ENCODE measurements around the gene GJA3.
A peak's percentile ranks its signal among the peaks of the same experiment; 100 is the strongest.

The GJA3 gene

DNA sequence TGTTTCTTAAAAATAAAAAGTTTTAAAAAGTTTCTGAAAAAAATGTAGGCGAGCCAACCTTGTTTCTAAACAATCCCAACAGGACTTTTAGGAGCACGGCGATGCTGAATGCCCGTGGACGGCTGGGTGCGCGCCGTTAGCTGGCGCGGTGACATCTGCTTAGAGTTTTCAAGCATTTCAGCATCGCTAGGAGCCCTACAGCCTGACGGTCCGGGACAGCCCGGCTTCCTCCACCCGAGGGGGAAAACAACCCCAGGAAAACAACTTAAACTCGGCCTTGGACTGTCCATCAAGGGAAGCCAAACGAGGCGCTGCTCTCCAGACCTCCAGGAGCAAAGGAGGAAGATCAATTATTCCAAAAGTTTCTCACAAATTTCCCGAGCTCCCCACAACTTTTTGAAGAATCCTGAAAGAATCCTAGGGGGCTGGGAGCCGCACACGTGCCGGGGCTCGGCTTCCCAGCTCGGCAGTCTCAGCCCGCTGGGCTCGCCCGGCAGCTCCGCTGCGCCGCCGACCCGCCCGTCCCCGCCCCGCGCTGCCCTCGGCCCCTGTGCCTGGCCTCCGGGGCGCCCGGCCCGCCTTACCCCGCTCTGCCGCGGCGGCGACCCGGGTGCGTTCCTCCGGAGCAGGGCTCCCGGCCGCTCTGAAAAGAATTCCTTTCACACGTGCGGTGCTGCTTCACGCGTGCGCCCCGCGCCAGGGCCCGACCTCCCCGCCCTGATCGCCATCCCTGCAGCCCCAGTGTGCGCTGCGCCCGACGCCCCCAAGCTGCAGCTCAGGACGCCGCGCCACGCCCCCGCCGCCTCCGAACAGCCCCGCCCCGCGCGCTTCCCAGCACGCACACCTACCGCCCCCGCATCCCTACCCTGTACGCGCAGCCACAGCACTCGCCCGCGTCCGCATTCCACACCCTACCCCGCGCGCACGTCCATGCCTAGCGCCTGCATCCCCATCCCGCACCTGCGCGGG is at the start of gene GJA3:
TSS of gene GJA3 (minus strand) at position 747 of the 969 bp plus-strand sequence. CDS start 17,764 bp downstream, outside the sequence.
- peak; percentile 79 for DNase-seq (ENCODE audit: low spot score)

GRCh38 chr13:20209948-20210347 is 49.1 kb upstream of the GJA3 start:
- no peak for DNase-seq (ENCODE audit: low spot score)

- no peak for DNase-seq (ENCODE audit: low spot score)
Measured at GRCh38 chr13:20206698-20207235, 45.9 kb upstream of the GJA3 start.

DNA sequence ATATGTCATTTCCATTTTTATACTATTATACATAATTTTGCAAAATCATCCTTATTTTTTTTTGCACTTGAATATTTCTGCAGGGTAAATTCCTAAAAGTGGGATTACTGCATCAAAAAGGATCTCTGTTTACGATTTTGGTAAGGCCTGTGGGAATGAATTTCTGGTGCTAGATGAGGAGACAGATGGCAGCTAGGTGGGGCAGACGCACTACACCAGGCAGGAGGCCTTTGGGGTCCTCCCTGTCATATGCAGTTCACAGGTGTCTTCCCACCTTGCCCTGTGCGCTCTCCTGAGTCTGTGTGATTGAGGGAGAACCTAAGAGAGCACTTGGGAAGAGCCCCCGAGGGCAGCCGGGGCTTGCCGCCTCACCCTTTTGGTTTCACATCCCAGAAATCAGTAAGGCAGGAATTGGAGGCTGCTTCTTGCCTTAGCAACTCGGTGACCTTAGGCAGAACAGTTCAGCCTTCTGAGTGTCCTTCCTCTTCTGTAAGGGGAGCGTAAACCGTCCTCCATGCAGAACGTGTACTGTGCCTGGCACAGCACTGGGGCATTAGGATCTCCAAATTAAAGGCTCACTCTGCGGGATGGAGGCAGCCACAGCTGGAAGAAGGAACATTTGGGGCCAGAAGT is 45.3 kb upstream of the GJA3 start:
- DNase-seq (ENCODE audit: low spot score): no peak

DNA sequence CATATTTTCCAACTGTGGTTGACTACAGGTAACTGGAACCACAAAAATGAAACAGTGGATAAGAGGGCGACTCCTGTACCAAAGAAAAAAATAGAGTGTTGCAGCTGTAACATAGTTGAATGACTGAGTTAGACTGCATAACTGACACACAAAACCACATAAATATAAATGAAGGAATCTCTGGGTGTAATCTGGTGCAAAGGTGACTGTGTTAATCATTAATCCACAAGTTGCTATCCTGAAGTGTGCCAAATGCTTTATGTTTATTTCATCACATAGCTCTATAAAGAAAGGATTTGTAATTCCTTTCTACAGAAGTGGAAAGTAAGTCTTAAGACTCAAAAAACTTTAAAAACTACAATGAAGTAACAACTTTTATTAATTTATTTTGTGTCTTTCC is 37.9 kb upstream of the GJA3 start:
- no peak for DNase-seq (ENCODE audit: low spot score)

- no peak for DNase-seq (ENCODE audit: low spot score)
Measured at GRCh38 chr13:20197361-20197834, 36.5 kb upstream of the GJA3 start.

DNA sequence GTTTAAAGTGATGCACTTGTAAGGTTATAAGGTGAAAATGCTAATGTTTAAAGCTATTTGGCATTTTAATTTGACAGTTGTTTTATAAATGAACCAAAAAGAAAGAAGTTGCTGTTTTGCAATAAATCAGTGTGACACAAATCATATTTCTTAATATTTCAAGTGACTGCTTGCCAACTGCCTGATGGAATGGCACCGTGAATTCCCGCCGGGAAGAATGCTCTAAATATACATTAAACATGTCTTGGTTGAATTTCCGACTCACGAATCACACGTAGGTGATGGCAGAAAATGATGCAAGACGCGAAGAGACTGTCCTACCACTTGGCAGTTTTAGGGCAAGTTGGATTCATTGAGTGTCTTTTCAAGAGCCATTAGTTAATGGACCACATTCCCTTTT is 34.9 kb upstream of the GJA3 start:
- no peak for DNase-seq (ENCODE audit: low spot score)

DNA sequence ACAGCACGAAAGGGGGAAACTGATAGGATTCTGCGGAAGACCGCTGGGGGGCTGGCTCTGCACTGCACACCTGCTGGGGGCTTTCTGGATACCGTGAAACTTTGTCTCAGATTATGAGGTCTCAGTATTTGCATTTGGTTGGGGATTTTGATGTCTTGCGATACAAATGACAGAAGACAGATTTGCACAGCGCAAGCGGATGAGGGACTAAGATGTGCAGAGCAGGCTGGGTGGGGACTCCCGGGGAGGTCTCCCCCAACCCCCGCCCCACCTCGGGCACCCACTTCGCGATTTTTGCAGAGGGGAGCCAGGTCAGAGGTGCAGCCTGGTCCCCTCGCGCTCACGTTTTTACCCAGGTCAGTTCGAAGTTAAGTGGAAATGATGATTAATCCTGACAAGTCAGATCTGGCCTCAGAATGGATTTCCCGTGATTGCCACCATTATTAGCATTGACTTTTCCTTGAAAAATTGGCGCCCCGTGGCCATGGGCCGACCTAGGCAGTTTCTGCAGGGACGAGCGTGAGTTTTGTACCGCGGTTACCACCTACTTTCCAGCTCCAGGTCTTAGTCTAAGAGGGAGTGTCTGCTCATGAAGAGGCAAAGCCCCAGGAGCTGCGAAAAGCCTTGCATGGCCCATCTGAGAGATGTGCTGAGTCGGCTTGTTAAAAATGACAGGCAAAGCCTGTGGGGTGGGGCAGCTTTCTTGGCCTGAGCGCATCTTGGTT is 33.2 kb upstream of the GJA3 start:
- DNase-seq (ENCODE audit: low spot score): no peak

DNA sequence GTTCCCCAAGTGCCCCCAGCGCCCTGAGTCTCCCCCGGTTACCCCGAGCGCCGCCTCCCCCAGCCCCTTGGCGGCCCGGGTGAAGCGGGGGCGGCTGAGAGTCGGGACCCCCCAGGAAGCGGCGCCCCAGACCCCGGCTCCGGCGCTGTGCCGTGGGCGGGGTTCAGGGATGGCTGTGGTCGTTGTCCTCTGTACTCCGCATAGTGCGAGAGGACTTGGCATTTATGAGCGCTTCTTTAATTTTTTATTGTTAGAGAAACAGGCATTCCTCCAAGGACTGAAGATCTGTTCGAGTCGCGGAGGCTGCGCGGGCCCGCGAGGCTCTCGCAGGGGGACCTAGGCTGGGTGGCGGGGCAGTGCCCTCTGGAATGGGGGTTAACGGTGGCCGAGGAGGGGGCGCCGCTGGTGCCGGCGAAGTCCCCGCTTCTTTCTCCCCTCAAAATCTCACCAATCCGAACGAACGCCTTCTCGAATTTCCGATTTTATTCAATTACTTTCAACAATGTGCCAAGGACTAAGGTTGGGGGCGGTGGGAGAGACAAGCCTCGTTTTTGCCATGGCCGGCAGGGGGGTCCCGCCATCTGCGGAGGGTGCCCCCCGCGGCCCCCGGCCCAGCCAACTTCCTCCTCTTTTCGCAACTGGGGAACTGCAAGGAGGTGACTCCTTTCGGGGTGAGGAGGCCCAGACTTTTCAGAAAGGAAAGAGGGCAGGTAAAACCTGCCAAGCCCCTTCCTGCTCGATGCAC is 32.5 kb upstream of the GJA3 start:
- DNase-seq (ENCODE audit: low spot score): no peak

- DNase-seq (ENCODE audit: low spot score): no peak
Measured at GRCh38 chr13:20192836-20193161, 31.9 kb upstream of the GJA3 start, which contains the start of gene GJB2. TSS of gene GJB2 (minus strand) at chr13:20192938. CDS start at chr13:20189581, 3,357 bp downstream.

DNA sequence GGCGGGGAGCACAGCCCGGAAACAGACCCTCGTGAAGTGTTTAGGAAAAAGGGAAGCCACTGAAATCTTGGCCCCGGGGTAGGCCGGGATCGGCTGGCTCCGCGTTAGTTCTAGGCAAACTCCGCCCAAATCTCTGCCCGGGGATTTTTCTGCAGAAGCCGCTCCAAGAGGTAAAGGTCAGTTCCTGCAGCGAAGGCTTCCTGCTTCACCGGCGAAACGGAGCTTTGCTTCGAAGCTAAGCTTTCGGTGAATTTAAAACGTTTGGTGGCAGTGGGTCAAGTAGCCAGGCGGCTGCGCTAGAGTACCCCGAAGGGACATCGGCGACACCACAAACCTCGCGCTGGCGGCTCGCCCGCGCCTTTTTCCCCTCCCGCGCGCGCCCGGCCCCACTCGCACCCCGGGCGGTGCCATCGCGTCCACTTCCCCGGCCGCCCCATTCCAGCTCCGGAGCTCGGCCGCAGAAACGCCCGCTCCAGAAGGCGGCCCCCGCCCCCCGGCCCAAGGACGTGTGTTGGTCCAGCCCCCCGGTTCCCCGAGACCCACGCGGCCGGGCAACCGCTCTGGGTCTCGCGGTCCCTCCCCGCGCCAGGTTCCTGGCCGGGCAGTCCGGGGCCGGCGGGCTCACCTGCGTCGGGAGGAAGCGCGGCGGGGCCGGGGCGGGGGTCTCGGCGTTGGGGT is 31.4 kb upstream of the GJA3 start:
- peak; percentile 64 for DNase-seq (ENCODE audit: low spot score)

GRCh38 chr13:20191311-20192157 is 30.7 kb upstream of the GJA3 start:
- no peak for DNase-seq (ENCODE audit: low spot score)

GRCh38 chr13:20190481-20191310 is 29.8 kb upstream of the GJA3 start:
- DNase-seq (ENCODE audit: low spot score): no peak

- DNase-seq (ENCODE audit: low spot score): no peak
Measured at GRCh38 chr13:20190076-20190475, 29.2 kb upstream of the GJA3 start.

DNA sequence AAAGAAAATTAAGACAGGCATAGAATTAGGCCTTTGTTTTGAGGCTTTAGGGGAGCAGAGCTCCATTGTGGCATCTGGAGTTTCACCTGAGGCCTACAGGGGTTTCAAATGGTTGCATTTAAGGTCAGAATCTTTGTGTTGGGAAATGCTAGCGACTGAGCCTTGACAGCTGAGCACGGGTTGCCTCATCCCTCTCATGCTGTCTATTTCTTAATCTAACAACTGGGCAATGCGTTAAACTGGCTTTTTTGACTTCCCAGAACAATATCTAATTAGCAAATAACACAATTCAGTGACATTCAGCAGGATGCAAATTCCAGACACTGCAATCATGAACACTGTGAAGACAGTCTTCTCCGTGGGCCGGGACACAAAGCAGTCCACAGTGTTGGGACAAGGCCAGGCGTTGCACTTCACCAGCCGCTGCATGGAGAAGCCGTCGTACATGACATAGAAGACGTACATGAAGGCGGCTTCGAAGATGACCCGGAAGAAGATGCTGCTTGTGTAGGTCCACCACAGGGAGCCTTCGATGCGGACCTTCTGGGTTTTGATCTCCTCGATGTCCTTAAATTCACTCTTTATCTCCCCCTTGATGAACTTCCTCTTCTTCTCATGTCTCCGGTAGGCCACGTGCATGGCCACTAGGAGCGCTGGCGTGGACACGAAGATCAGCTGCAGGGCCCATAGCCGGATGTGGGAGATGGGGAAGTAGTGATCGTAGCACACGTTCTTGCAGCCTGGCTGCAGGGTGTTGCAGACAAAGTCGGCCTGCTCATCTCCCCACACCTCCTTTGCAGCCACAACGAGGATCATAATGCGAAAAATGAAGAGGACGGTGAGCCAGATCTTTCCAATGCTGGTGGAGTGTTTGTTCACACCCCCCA is 28.1 kb upstream of the GJA3 start:
- no peak for DNase-seq (ENCODE audit: low spot score)

DNA sequence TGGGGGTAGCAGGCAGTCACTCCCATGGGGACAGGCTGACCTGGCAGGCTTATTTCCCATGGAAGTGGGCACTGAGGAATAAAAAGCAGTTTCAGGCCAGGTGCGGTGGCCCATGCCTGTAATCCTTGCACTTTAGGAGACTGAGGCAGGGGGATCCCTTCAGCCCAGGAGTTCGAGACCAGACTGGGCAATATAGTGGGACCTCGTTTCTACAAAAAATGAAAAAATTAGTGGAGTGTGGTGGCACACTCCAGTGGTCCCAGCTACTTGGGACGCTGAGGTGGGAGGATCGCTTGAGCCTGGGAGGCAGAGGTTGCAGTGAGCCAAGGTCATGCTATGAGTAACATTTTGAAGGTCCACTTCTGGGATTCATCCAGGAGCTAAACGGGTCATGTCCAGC is 25.9 kb upstream of the GJA3 start:
- DNase-seq (ENCODE audit: low spot score): no peak

DNA sequence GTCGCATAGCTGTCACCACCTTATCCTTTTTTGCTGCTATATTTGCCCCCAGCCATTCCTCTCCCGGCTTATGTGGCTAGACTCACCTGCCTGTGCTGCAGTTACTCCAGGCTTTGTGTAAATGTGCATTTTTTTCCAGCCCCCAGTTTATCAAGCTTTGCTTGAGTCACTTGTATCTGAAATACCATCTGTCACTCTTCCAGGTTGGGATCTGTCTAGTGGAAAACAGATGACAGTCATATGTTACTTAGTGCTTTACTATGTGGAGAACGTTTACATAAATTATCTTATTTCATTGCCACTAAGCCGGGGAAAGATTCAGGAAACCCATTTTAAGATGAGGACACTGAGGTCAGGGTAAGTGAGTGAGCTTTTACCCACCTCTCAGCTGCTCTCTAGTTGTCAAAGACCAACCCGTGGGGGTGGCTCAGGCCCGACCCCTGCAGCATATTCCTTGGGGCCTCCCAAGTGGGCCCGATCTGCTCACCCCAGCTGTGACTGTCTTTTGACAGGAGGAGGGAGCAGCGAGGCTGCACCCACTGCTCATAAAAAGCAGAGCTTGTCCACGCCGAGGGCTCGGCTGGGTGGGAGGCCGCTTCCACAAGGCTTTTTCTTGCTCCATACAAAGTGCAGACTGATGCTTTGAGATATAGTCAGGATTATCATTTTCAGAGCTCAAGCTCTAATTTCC is 24.7 kb upstream of the GJA3 start:
- DNase-seq (ENCODE audit: low spot score): no peak
